Activated CD8-positive, alpha-beta memory T cell treated with anti-CD3 and anti-CD28 coated beads for 48 hours (primary cell): ENCODE measurements around the gene SLC39A1.

ENCODE experiments used
- DNase-seq, 3 experiments: peaks; one replicate each; pipeline ENCODE4 v3.0.0-alpha.2; 2020; ENCODE audit warnings: low read depth in 2 of 3, low spot score in 2 of 3

The SLC39A1 gene

GRCh38 chr1:153953859-153954365 lies 9.4 kb downstream of the SLC39A1 start:
- no peak for DNase-seq

- DNase-seq, result no peak
Observed at GRCh38 chr1:153951801-153952200, 11.5 kb downstream of the SLC39A1 start.

GRCh38 chr1:153951183-153951582 lies 12.2 kb downstream of the SLC39A1 start:
- no peak for DNase-seq

- peak; percentile 64 to 69 (median 64) for DNase-seq
Observed at GRCh38 chr1:153946622-153947241, 16.6 kb downstream of the SLC39A1 start, which contains the start of gene DENND4B. Gene DENND4B, minus strand, starts transcription at chr1:153946718. Its CDS starts 2,344 bp downstream, at chr1:153944374.

- peak in 2 of 3 experiments; percentile 42 to 56 for DNase-seq
Observed at GRCh38 chr1:153945795-153946621, 17.3 kb downstream of the SLC39A1 start.

GRCh38 chr1:153945131-153945794 lies 18.1 kb downstream of the SLC39A1 start:
- DNase-seq, result peak; percentile 57 to 62 (median 61)

GRCh38 chr1:153944827-153945117 lies 18.6 kb downstream of the SLC39A1 start:
- no peak for DNase-seq

GRCh38 chr1:153944005-153944826 lies 19.1 kb downstream of the SLC39A1 start:
- DNase-seq, result no peak

GRCh38 chr1:153942766-153943549 lies 20.4 kb downstream of the SLC39A1 start:
- no peak for DNase-seq

- no peak for DNase-seq
Observed at GRCh38 chr1:153941826-153942725, 21.3 kb downstream of the SLC39A1 start.

GRCh38 chr1:153940756-153941155 lies 22.6 kb downstream of the SLC39A1 start:
- DNase-seq, result no peak

- DNase-seq, result no peak
Observed at GRCh38 chr1:153939476-153939875, 23.9 kb downstream of the SLC39A1 start.

- DNase-seq, result no peak
Observed at GRCh38 chr1:153938996-153939395, 24.3 kb downstream of the SLC39A1 start.

- DNase-seq, result no peak
Observed at GRCh38 chr1:153937331-153937730, 26.0 kb downstream of the SLC39A1 start.

GRCh38 chr1:153936011-153936802 lies 27.1 kb downstream of the SLC39A1 start:
- no peak for DNase-seq

GRCh38 chr1:153934746-153935145 lies 28.6 kb downstream of the SLC39A1 start:
- no peak for DNase-seq

GRCh38 chr1:153933955-153934354 lies 29.4 kb downstream of the SLC39A1 start:
- no peak for DNase-seq

- no peak for DNase-seq
Observed at GRCh38 chr1:153933430-153933829, 29.9 kb downstream of the SLC39A1 start.
